ENCODE data around the gene TMEM208. TPM values are rescaled to one million over a fixed set of nuclear protein-coding genes. Genes with fewer than 3 reads are reported as not detected.

The TMEM208 gene
- total RNA-seq, 1 experiment from 2014 or later: 48.4 TPM

DNA sequence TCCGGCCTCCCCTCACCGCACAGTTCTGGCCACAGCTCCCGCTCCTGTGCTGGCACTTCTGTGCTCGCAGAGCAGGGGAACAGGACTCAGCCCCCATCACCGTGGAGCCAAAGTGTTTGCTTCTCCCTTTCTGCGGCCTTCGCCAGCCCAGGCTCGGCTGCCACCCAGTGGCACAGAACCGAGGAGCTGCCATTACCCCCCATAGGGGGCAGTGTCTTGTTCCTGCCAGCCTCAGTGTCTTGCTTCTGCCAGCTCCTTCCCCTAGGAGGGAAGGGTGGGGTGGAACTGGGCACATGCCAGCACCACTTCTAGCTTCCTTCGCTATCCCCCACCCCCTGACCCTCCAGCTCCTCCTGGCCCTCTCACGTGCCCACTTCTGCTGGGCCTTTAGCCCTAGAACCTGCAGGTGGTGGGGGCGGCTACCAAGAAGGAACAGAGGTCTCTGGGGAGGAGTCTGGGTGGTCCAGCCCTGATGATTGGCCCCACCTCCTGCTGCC lies 28.6 kb upstream of the TMEM208 start:
- ATAC-seq: peak; percentile 13
- CTCF ChIA-PET: interaction anchor here (0.6 to 3.9 kb wide), 42 partner anchors 9 to 270 kb away, joined by 3 to 65 read pairs (median 5); partner anchors contain the start of genes B3GNT9, CES3, EXOC3L1 and FBXL8
- POLR2A ChIA-PET: interaction anchor here (0.6 to 0.7 kb wide), 3 partner anchors 28 to 229 kb away, joined by 3 to 4 read pairs (median 3); partner anchors contain the start of gene TMEM208
- Mint-ChIP-seq H3K27me3 (ENCODE audit: low read depth) (no peaks in the 10 kb centered on the region), H3K4me3 (peak overlapping the region; percentile 55), H3K27ac (peak overlapping the region; percentile 85; the same call in 1 of the 2 replicates), H3K4me1 (peaks cover 13% of the 10 kb centered on the region), H3K36me3 (peaks cover 34% of the 10 kb centered on the region), H3K9me3 (no peaks in the 10 kb centered on the region)
- DNase-seq (ENCODE audit: low spot score): peak; percentile 53
- TF ChIP-seq SMAD3 (CRISPR knock-in tag; IDR thresholded peaks at IDR 0.05; ENCODE audit: borderline replicate concordance): no peak
- TF ChIP-seq, protein P1, sequence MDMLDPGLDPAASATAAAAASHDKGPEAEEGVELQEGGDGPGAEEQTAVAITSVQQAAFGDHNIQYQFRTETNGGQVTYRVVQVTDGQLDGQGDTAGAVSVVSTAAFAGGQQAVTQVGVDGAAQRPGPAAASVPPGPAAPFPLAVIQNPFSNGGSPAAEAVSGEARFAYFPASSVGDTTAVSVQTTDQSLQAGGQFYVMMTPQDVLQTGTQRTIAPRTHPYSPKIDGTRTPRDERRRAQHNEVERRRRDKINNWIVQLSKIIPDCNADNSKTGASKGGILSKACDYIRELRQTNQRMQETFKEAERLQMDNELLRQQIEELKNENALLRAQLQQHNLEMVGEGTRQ (CRISPR knock-in tag; IDR thresholded peaks at IDR 0.05): no peak
- TF ChIP-seq ZNF416 (CRISPR knock-in tag; IDR thresholded peaks at IDR 0.05): 0 out of 2 replicates have a peak, but pooled peaks have one; percentile 17
- no peak for TF ChIP-seq ELF4 (CRISPR knock-in tag; IDR thresholded peaks at IDR 0.05; ENCODE audit: low read depth)

DNA sequence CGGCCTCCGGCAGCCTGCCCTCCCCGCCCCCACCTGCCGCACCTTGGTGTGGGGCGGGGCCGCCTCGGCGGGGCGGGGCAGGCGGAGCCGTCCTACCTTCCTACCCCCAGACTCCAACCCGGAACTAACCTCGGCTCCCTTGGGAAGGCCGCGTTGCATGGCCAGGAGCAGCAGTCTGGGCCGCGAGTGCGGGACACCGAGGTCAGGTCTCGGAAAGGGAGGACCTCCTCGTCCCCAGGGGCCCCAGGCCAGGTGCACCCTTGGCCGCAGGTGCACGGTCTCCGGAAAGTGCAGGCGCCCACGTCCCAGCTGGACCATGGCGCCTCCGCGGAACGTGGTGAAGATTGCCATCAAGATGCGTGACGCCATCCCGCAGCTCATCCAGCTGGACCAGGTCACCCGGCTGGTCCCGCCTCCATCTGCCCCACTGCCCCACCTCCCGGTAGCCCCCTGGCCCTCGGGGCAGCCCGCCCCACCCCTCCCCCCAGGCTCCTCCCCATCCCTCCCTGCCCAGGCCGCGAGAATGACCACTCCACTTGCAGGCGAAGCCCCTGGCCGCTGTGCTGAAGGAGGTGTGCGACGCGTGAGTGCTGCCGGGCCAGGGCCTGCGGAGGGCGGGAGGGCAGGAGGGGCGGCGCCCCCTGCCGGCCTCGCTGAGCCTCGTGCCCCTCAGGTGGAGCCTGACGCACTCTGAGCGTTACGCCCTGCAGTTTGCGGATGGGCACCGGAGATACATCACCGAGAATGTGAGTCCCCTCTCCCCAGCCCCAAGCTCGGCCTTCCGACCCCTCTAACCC lies 27.7 kb upstream of the TMEM208 start, which contains the start of gene ELMO3:
TSS of gene ELMO3 (plus strand) at position 121 of the 797 bp plus-strand sequence. CDS start at position 317, 196 bp downstream.
- Mint-ChIP-seq H3K4me1 (peaks cover 9% of the 10 kb centered on the region), H3K27me3 (ENCODE audit: low read depth) (no peaks in the 10 kb centered on the region), H3K4me3 (peak within 1 kb of the TSS; percentile 83), H3K36me3 (peaks cover 30% of the 10 kb centered on the region), H3K9me3 (no peaks in the 10 kb centered on the region), H3K27ac (peak within 1 kb of the TSS; percentile 85; the same call in 1 of the 2 replicates)
- peak; percentile 84 for DNase-seq (ENCODE audit: low spot score)
- ChIA-PET CTCF (interaction anchor here (1.0 to 3.9 kb wide), 26 partner anchors 9 to 266 kb away, joined by 3 to 65 read pairs (median 12); partner anchors contain the start of genes B3GNT9, CES3, EXOC3L1 and FBXL8), POLR2A (interaction anchor here (0.7 to 1.0 kb wide), 2 partner anchors 8 to 28 kb away, joined by 3 to 5 read pairs; partner anchors contain the start of gene TMEM208)
- peak; percentile 78 for ATAC-seq
- TF ChIP-seq, protein P2, sequence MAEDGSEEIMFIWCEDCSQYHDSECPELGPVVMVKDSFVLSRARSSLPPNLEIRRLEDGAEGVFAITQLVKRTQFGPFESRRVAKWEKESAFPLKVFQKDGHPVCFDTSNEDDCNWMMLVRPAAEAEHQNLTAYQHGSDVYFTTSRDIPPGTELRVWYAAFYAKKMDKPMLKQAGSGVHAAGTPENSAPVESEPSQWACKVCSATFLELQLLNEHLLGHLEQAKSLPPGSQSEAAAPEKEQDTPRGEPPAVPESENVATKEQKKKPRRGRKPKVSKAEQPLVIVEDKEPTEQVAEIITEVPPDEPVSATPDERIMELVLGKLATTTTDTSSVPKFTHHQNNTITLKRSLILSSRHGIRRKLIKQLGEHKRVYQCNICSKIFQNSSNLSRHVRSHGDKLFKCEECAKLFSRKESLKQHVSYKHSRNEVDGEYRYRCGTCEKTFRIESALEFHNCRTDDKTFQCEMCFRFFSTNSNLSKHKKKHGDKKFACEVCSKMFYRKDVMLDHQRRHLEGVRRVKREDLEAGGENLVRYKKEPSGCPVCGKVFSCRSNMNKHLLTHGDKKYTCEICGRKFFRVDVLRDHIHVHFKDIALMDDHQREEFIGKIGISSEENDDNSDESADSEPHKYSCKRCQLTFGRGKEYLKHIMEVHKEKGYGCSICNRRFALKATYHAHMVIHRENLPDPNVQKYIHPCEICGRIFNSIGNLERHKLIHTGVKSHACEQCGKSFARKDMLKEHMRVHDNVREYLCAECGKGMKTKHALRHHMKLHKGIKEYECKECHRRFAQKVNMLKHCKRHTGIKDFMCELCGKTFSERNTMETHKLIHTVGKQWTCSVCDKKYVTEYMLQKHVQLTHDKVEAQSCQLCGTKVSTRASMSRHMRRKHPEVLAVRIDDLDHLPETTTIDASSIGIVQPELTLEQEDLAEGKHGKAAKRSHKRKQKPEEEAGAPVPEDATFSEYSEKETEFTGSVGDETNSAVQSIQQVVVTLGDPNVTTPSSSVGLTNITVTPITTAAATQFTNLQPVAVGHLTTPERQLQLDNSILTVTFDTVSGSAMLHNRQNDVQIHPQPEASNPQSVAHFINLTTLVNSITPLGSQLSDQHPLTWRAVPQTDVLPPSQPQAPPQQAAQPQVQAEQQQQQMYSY (CRISPR knock-in tag; IDR thresholded peaks at IDR 0.05): no peak; the same call in 1 of the 2 replicates
- TF ChIP-seq CBFB (CRISPR knock-in tag; IDR thresholded peaks at IDR 0.05; ENCODE audit: low read depth) (0 out of 2 replicates have a peak, but pooled peaks have one; percentile 53), TP53 (CRISPR knock-in tag; IDR thresholded peaks at IDR 0.05) (0 out of 2 replicates have a peak, but pooled peaks have one; percentile 68), TEAD1 (CRISPR knock-in tag; IDR thresholded peaks at IDR 0.05) (0 out of 2 replicates have a peak, but pooled peaks have one; percentile 40), JAZF1 (CRISPR knock-in tag; IDR thresholded peaks at IDR 0.05) (no peak), ZNF232 (CRISPR knock-in tag; IDR thresholded peaks at IDR 0.05) (no peak; the same call in 1 of the 2 replicates), CREB1 (CRISPR knock-in tag; IDR thresholded peaks at IDR 0.05) (0 out of 2 replicates have a peak, but pooled peaks have one; percentile 47), NR1H2 (CRISPR knock-in tag; IDR thresholded peaks at IDR 0.05) (no peak), FOXP1 (CRISPR knock-in tag; IDR thresholded peaks at IDR 0.05; ENCODE audit: borderline replicate concordance) (peak; percentile 61; the same call in 1 of the 2 replicates), MXD4 (CRISPR knock-in tag; IDR thresholded peaks at IDR 0.05; ENCODE audit: borderline replicate concordance) (no peak)
- TF ChIP-seq, protein P3, sequence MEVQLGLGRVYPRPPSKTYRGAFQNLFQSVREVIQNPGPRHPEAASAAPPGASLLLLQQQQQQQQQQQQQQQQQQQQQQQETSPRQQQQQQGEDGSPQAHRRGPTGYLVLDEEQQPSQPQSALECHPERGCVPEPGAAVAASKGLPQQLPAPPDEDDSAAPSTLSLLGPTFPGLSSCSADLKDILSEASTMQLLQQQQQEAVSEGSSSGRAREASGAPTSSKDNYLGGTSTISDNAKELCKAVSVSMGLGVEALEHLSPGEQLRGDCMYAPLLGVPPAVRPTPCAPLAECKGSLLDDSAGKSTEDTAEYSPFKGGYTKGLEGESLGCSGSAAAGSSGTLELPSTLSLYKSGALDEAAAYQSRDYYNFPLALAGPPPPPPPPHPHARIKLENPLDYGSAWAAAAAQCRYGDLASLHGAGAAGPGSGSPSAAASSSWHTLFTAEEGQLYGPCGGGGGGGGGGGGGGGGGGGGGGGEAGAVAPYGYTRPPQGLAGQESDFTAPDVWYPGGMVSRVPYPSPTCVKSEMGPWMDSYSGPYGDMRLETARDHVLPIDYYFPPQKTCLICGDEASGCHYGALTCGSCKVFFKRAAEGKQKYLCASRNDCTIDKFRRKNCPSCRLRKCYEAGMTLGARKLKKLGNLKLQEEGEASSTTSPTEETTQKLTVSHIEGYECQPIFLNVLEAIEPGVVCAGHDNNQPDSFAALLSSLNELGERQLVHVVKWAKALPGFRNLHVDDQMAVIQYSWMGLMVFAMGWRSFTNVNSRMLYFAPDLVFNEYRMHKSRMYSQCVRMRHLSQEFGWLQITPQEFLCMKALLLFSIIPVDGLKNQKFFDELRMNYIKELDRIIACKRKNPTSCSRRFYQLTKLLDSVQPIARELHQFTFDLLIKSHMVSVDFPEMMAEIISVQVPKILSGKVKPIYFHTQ (CRISPR knock-in tag; IDR thresholded peaks at IDR 0.05): no peak
- TF ChIP-seq, protein P4, sequence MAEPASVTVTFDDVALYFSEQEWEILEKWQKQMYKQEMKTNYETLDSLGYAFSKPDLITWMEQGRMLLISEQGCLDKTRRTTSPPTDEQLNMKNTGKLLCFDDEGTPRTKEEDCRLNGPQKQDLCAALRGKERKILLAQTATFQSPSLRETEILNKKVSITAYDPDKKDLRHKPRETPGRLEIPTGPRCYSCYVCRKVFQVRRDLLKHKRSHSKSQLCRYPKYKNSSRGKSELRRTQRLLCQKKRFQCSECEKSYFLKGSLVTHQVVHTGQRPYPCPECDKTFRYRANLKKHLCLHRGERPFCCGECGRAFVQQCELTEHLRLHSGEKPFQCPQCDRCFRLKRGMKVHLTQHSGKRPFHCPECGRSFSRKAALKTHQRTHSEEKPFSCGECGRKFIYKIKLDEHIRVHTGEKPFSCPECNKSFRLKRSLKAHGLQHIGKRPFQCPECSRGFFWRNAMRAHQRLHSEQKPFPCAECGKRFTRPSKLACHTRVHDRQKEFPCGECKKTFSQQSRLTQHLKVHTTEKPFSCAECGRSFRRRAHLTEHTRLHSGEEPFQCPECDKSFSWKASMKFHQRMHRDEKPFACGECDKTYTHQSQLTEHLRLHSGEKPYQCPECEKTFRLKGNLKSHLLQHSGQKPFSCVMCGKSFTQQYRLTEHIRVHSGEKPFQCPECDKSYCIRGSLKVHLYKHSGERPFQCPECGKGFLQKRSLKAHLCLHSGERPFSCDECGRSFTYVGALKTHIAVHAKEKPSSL (CRISPR knock-in tag; conservative IDR thresholded peaks at IDR 0.05): no peak
- TF ChIP-seq, protein P5, sequence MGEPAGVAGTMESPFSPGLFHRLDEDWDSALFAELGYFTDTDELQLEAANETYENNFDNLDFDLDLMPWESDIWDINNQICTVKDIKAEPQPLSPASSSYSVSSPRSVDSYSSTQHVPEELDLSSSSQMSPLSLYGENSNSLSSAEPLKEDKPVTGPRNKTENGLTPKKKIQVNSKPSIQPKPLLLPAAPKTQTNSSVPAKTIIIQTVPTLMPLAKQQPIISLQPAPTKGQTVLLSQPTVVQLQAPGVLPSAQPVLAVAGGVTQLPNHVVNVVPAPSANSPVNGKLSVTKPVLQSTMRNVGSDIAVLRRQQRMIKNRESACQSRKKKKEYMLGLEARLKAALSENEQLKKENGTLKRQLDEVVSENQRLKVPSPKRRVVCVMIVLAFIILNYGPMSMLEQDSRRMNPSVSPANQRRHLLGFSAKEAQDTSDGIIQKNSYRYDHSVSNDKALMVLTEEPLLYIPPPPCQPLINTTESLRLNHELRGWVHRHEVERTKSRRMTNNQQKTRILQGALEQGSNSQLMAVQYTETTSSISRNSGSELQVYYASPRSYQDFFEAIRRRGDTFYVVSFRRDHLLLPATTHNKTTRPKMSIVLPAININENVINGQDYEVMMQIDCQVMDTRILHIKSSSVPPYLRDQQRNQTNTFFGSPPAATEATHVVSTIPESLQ (CRISPR knock-in tag; IDR thresholded peaks at IDR 0.05): no peak
- TF ChIP-seq, protein P6, sequence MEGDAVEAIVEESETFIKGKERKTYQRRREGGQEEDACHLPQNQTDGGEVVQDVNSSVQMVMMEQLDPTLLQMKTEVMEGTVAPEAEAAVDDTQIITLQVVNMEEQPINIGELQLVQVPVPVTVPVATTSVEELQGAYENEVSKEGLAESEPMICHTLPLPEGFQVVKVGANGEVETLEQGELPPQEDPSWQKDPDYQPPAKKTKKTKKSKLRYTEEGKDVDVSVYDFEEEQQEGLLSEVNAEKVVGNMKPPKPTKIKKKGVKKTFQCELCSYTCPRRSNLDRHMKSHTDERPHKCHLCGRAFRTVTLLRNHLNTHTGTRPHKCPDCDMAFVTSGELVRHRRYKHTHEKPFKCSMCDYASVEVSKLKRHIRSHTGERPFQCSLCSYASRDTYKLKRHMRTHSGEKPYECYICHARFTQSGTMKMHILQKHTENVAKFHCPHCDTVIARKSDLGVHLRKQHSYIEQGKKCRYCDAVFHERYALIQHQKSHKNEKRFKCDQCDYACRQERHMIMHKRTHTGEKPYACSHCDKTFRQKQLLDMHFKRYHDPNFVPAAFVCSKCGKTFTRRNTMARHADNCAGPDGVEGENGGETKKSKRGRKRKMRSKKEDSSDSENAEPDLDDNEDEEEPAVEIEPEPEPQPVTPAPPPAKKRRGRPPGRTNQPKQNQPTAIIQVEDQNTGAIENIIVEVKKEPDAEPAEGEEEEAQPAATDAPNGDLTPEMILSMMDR (IDR thresholded peaks at IDR 0.05): peak; percentile 67

Data from WTC11 (cell line).